ENCODE measurements around the gene TIMP1.

TIMP1 gene

GRCh38 chrX:47572773-47573340 lies 9.4 kb upstream of the TIMP1 start:
- intact Hi-C loops (cut with DNase I): no loop called here

GRCh38 chrX:47573341-47574075 lies 8.7 kb upstream of the TIMP1 start:
- no peak for DNase-seq

More at GRCh38 chrX:47572773-47573340, 9.4 kb upstream of the TIMP1 start:
- DNase-seq: no peak

GRCh38 chrX:47574076-47574546 lies 8.1 kb upstream of the TIMP1 start:
- DNase-seq: no peak

More at GRCh38 chrX:47573341-47574075, 8.7 kb upstream of the TIMP1 start:
- intact Hi-C loops (cut with DNase I): no loop called here

GRCh38 chrX:47574547-47575301 lies 7.5 kb upstream of the TIMP1 start:
- intact Hi-C loops (cut with DNase I): no loop called here
- peak in 1 of 10 donors; percentile 86 for DNase-seq

More at GRCh38 chrX:47574076-47574546, 8.1 kb upstream of the TIMP1 start:
- intact Hi-C loops (cut with DNase I): no loop called here

GRCh38 chrX:47576021-47576898 lies 6.0 kb upstream of the TIMP1 start:
- DNase-seq: peak in 1 of 10 donors; percentile 55
- intact Hi-C loops (cut with DNase I): no loop called here

- intact Hi-C loops (cut with DNase I): no loop called here
- DNase-seq: peak in 1 of 10 donors; percentile 60
Observed at GRCh38 chrX:47577424-47577823, 4.8 kb upstream of the TIMP1 start.

- peak in 1 of 10 donors; percentile 5 for DNase-seq
- intact Hi-C loops (cut with DNase I): no loop called here
Observed at GRCh38 chrX:47577901-47578300, 4.3 kb upstream of the TIMP1 start.

- DNase-seq: peak in 1 of 10 donors; percentile 33
- intact Hi-C loops (cut with DNase I): no loop called here
Observed at GRCh38 chrX:47578692-47579091, 3.5 kb upstream of the TIMP1 start.

- intact Hi-C loops (cut with DNase I): no loop called here
- DNase-seq: no peak
Observed at GRCh38 chrX:47579537-47579936, 2.7 kb upstream of the TIMP1 start.

- DNase-seq: no peak
- intact Hi-C loops (cut with DNase I): no loop called here
Observed at GRCh38 chrX:47583240-47583861, 1.1 kb downstream of the TIMP1 start.

GRCh38 chrX:47584714-47585113 lies 2.5 kb downstream of the TIMP1 start:
- no peak for DNase-seq
- intact Hi-C loops (cut with DNase I): no loop called here

- no peak for DNase-seq
- intact Hi-C loops (cut with DNase I): no loop called here
Observed at GRCh38 chrX:47585273-47585672, 3.0 kb downstream of the TIMP1 start.

GRCh38 chrX:47586043-47586787 lies 4.0 kb downstream of the TIMP1 start:
- intact Hi-C loops (cut with DNase I): no loop called here
- DNase-seq: no peak

- intact Hi-C loops (cut with DNase I): no loop called here
- no peak for DNase-seq
Observed at GRCh38 chrX:47587091-47587891, 5.1 kb downstream of the TIMP1 start.

GRCh38 chrX:47587906-47588735 lies 5.9 kb downstream of the TIMP1 start:
- no peak for DNase-seq
- intact Hi-C loops (cut with DNase I): no loop called here

- intact Hi-C loops (cut with DNase I): no loop called here
- DNase-seq: no peak
Observed at GRCh38 chrX:47590984-47591383, 8.7 kb downstream of the TIMP1 start.

GRCh38 chrX:47593522-47593921 lies 11.3 kb downstream of the TIMP1 start:
- intact Hi-C loops (cut with DNase I): no loop called here

More at GRCh38 chrX:47593522-47593921, 11.3 kb downstream of the TIMP1 start:
- DNase-seq: no peak

Measured in posterior cingulate gyrus (tissue), 11 donors.